BJ (cell line): ENCODE measurements around the gene CARD9. TPM values are rescaled to one million over a fixed set of nuclear protein-coding genes. Genes with fewer than 3 reads are reported as not detected.
"Not testable (repeated sequence)": the region's sequence is repeated elsewhere in the genome, so short reads cannot be mapped to it uniquely, and the experiment has no call there.

Experiments
- CTCF ChIA-PET: fragments of 350-600 bp; formaldehyde crosslinking; extraction: SDS; loops from one replicate; lab custom pipeline; 2021; ENCODE audit warnings: antibody characterized with exemption, inconsistent platforms; lab: Yijun Ruan, JAX
- POLR2A ChIA-PET: fragments of 300-600 bp; sonication (Branson Sonifier 250); formaldehyde crosslinking; extraction: SDS; loops from one replicate; lab custom pipeline; 2021; ENCODE audit warnings: antibody characterized with exemption; lab: Charles Lee
- DNase-seq: peaks from one replicate; pipeline ENCODE4 v3.0.0-alpha.2; 2011; ENCODE audit warnings: low read depth
- H3K27me3 ChIP-seq: 2 replicates; pipeline ENCODE4 v1.6.0; 2011; ENCODE audit warnings: low read length; ENCODE audit not compliant: control insufficient read depth, insufficient read depth
- H3K36me3 ChIP-seq: 2 replicates; pipeline ENCODE4 v1.5.1; 2011; ENCODE audit warnings: low read length; ENCODE audit not compliant: control insufficient read depth, insufficient read depth
- H3K4me3 ChIP-seq: 2 replicates; pipeline ENCODE4 v1.5.1; 2011; ENCODE audit warnings: low read depth, mild to moderate bottlenecking, control low read depth, low read length
- CTCF ChIP-seq: IDR thresholded peaks from 2 replicates; pipeline ENCODE4 v1.5.1; 2011; ENCODE audit warnings: low read depth, mild to moderate bottlenecking, control low read depth, inconsistent platforms, low read length, moderate library complexity; ENCODE audit not compliant: insufficient read depth
- polyA plus RNA-seq: library from polyadenylated mRNA; depleted of rRNA; stranded (reverse); fragments of >200 nt; gene quantifications from 2 replicates; pipeline ENCODE4 v1.2.3, GENCODE V29; 2011

CARD9 gene
- polyA plus RNA-seq, 1 experiment = 21.3 TPM

- ChIA-PET POLR2A (no interaction called here), CTCF (interaction anchor here (1.1 to 1.2 kb wide), 2 partner anchors 10 to 74 kb away, joined by 3 to 5 read pairs; no protein-coding TSS in a partner anchor)
- peak within 1 kb of the TSS; percentile 99 for H3K4me3 ChIP-seq
- peaks cover 31% of the 10 kb centered on the region for H3K36me3 ChIP-seq
- no peaks in the 10 kb centered on the region for H3K27me3 ChIP-seq
- peak; percentile 26 for DNase-seq
- TF ChIP-seq CTCF = no peak
These were observed 37.2 kb upstream of the CARD9 start, which contains the start of the genes ENTR1 and PMPCA for GRCh38 chr9:136410500-136411287. Gene ENTR1, minus strand, starts transcription at chr9:136410614. Its CDS starts 217 bp downstream, at chr9:136410397. Gene PMPCA, plus strand, starts transcription at chr9:136410658. Its CDS starts 11 bp downstream, at chr9:136410669.

- DNase-seq = no peak
- POLR2A ChIA-PET = interaction anchor here (0.9 kb wide), 1 partner anchor 21 kb away, joined by 3 read pairs; no protein-coding TSS in a partner anchor
- CTCF ChIA-PET = interaction anchor here (1.0 to 1.4 kb wide), 7 partner anchors 9 to 97 kb away, joined by 3 to 7 read pairs (median 5); partner anchors contain the start of gene SNAPC4
- TF ChIP-seq CTCF = no peak
- Histone ChIP-seq H3K27me3 (no peaks in the 10 kb centered on the region), H3K36me3 (peaks cover 28% of the 10 kb centered on the region), H3K4me3 (peak overlapping the region; percentile 99)
These were observed 36.3 kb upstream of the CARD9 start for GRCh38 chr9:136409557-136410455.

GRCh38 chr9:136407911-136408310, 34.4 kb upstream of the CARD9 start:
- TF ChIP-seq CTCF = no peak
- no peak overlapping the region for H3K4me3 ChIP-seq
- H3K27me3 ChIP-seq = no peaks in the 10 kb centered on the region
- ChIA-PET POLR2A (no interaction called here), CTCF (interaction anchor here (0.7 kb wide), 1 partner anchor 95 kb away, joined by 3 read pairs; no protein-coding TSS in a partner anchor)
- DNase-seq = no peak
- H3K36me3 ChIP-seq = peaks cover 20% of the 10 kb centered on the region

GRCh38 chr9:136407061-136407460, 33.6 kb upstream of the CARD9 start:
- CTCF ChIA-PET = interaction anchor here (0.5 kb wide), 1 partner anchor 516 kb away, joined by 4 read pairs; no protein-coding TSS in a partner anchor
- H3K27me3 ChIP-seq, H3K4me3 ChIP-seq, POLR2A ChIA-PET, DNase-seq: not testable (repeated sequence)
- H3K36me3 ChIP-seq = peaks cover 17% of the 10 kb centered on the region

- H3K4me3 ChIP-seq, POLR2A ChIA-PET, DNase-seq, H3K27me3 ChIP-seq: not testable (repeated sequence)
- CTCF ChIA-PET = interaction anchor here (0.6 kb wide), 1 partner anchor 93 kb away, joined by 3 read pairs; no protein-coding TSS in a partner anchor
- H3K36me3 ChIP-seq = peaks cover 17% of the 10 kb centered on the region
These were observed 32.4 kb upstream of the CARD9 start for GRCh38 chr9:136405904-136406303.
